AG04450 (cell line): Measurements from ENCODE around the gene SLC2A8. TPM values are rescaled to one million over a fixed set of nuclear protein-coding genes. Genes with fewer than 3 reads are reported as not detected.

Experiments
- CTCF ChIA-PET: fragments of 300-600, 350-600 bp; formaldehyde crosslinking; extraction: SDS; loops from one replicate; lab custom pipeline; 2022; ENCODE audit warnings: antibody characterized with exemption, inconsistent platforms; lab: Charles Lee
- POLR2A ChIA-PET: fragments of 350-600 bp; formaldehyde crosslinking; extraction: SDS; loops from one replicate; lab custom pipeline; 2021; ENCODE audit warnings: antibody characterized with exemption, inconsistent platforms; lab: Yijun Ruan, JAX
- DNase-seq: peaks from one replicate; pipeline ENCODE4 v3.0.0-alpha.2; 2011; ENCODE audit warnings: low read depth, low spot score
- H3K27ac ChIP-seq: one replicate; pipeline ENCODE4 v1.5.1; 2012; ENCODE audit warnings: low read depth, low read length, control low read depth
- H3K27me3 ChIP-seq: one replicate; pipeline ENCODE4 v1.6.0; 2012; ENCODE audit warnings: low read length; ENCODE audit not compliant: control insufficient read depth, insufficient read depth
- H3K4me3 ChIP-seq: 2 replicates; pipeline ENCODE4 v1.5.1; 2011; ENCODE audit warnings: mild to moderate bottlenecking, low read depth, low read length, control low read depth
- H3K9me3 ChIP-seq: 2 replicates; pipeline ENCODE4 v1.5.1; 2012; ENCODE audit warnings: low read length; ENCODE audit not compliant: control insufficient read depth, insufficient read depth
- polyA plus RNA-seq: library from polyadenylated mRNA; depleted of rRNA; stranded (reverse); fragments of >200 nt; gene quantifications from 2 replicates; pipeline ENCODE4 v1.2.3, GENCODE V29; 2011
- TF ChIP-seq, protein P1 (sequence below): IDR thresholded peaks from 2 replicates; pipeline ENCODE4 v1.5.1; 2011; ENCODE audit warnings: low read depth, low read length, control low read depth, inconsistent platforms

Gene SLC2A8
- polyA plus RNA-seq, 1 experiment, result 6.3 TPM

- DNase-seq, result no peak
- Histone ChIP-seq H3K27ac (peak overlapping the region; percentile 89), H3K27me3 (no peaks in the 10 kb centered on the region), H3K9me3 (peaks cover 26% of the 10 kb centered on the region), H3K4me3 (peak overlapping the region; percentile 96)
- TF ChIP-seq, protein P1, sequence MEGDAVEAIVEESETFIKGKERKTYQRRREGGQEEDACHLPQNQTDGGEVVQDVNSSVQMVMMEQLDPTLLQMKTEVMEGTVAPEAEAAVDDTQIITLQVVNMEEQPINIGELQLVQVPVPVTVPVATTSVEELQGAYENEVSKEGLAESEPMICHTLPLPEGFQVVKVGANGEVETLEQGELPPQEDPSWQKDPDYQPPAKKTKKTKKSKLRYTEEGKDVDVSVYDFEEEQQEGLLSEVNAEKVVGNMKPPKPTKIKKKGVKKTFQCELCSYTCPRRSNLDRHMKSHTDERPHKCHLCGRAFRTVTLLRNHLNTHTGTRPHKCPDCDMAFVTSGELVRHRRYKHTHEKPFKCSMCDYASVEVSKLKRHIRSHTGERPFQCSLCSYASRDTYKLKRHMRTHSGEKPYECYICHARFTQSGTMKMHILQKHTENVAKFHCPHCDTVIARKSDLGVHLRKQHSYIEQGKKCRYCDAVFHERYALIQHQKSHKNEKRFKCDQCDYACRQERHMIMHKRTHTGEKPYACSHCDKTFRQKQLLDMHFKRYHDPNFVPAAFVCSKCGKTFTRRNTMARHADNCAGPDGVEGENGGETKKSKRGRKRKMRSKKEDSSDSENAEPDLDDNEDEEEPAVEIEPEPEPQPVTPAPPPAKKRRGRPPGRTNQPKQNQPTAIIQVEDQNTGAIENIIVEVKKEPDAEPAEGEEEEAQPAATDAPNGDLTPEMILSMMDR, result no peak
- ChIA-PET CTCF (interaction anchor here (1.2 kb wide), 1 partner anchor 136 kb away, joined by 4 read pairs; no protein-coding TSS in a partner anchor), POLR2A (interaction anchor here (0.5 to 1.5 kb wide), 3 partner anchors 25 to 137 kb away, joined by 6 to 10 read pairs (median 7); partner anchors contain the start of gene ZNF79)
Observed at GRCh38 chr9:127449332-127449966, 52.5 kb downstream of the SLC2A8 start.

GRCh38 chr9:127450243-127450760 is 53.3 kb downstream of the SLC2A8 start:
- no peaks in the 10 kb centered on the region for H3K27me3 ChIP-seq
- H3K9me3 ChIP-seq, result peaks cover 18% of the 10 kb centered on the region
- peak; percentile 26 for DNase-seq
- TF ChIP-seq, protein P1, result no peak
- peak overlapping the region; percentile 96 for H3K4me3 ChIP-seq
- ChIA-PET CTCF (interaction anchor here (1.2 kb wide), 1 partner anchor 135 kb away, joined by 4 read pairs; no protein-coding TSS in a partner anchor), POLR2A (interaction anchor here (0.6 to 2.0 kb wide), 16 partner anchors 14 to 328 kb away, joined by 3 to 13 read pairs (median 4); partner anchors contain the start of genes ANGPTL2, SLC2A8 and ZNF79)
- peak overlapping the region; percentile 89 for H3K27ac ChIP-seq

DNA sequence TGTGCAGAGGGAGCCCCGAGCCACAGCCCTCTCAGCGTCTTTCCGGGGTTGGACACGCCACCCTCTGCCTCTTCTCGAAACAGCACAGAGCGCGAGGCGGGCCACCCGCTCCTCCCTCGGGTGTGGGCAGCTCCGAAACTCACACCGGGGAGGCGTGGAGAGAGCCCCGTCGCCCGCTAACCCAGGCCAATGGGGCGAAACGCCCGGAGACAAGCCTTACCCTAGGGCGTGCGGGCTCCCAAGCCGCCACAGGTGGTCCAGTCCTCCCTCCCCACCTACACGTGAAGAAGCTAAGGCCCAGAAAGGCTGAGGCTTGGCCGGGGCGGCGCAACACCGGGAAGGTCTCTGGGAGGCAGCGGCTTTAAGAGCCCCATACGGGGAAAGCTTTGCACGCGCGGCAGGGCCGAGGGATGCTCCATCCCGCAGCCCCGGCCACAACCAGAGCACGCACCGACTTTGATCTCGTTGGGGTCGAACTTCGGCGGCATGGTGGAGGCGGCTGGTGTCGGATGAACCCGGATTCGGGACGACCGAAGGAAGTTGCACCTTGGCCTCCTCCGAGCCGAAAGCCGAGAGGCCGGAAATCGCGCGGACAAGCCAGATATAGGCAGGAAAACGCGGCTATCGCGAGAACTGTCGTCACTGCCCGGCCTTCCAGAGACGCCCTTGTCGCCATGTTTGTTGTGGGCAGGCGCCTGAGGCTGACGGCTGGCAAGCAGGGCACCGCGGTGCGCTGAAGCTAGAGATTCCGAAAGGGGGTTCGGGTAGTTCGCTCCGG is 54.0 kb downstream of the SLC2A8 start, which contains the start of the genes LRSAM1 and RPL12:
Gene LRSAM1, plus strand, starts transcription at position 681 of the 778 bp plus-strand sequence. CDS start 3,018 bp downstream, outside the sequence.
Gene RPL12, minus strand, starts transcription at position 577 of the 778 bp plus-strand sequence. Its CDS starts 89 bp downstream, at position 488.
- peak within 1 kb of the TSS; percentile 89 for H3K27ac ChIP-seq
- peak; percentile 93 for DNase-seq
- H3K4me3 ChIP-seq, result peak within 1 kb of the TSS; percentile 96
- TF ChIP-seq, protein P1, result no peak
- ChIA-PET CTCF (no interaction called here), POLR2A (interaction anchor here (0.6 to 2.0 kb wide), 32 partner anchors 9 to 430 kb away, joined by 3 to 16 read pairs (median 4); partner anchors contain the start of genes ANGPTL2, SLC2A8, STXBP1 and ZNF79)
- no peaks in the 10 kb centered on the region for H3K27me3 ChIP-seq
- H3K9me3 ChIP-seq, result peaks cover 14% of the 10 kb centered on the region

GRCh38 chr9:127451608-127451857 is 54.6 kb downstream of the SLC2A8 start:
- H3K27me3 ChIP-seq, result no peaks in the 10 kb centered on the region
- no peak for DNase-seq
- peak overlapping the region; percentile 70 for H3K27ac ChIP-seq
- peak overlapping the region; percentile 96 for H3K4me3 ChIP-seq
- ChIA-PET POLR2A (interaction anchor here (0.6 to 2.0 kb wide), 25 partner anchors 9 to 430 kb away, joined by 3 to 16 read pairs (median 4); partner anchors contain the start of genes SLC2A8, STXBP1 and ZNF79), CTCF (no interaction called here)
- TF ChIP-seq, protein P1, result no peak
- peaks cover 9% of the 10 kb centered on the region for H3K9me3 ChIP-seq
